Mesendoderm (in vitro differentiated cells): Measurements from ENCODE around the gene HEMK1.

Experiments
- DNase-seq: peaks from one replicate; pipeline ENCODE4 v3.0.0; 2013
- H2AK5ac ChIP-seq: 2 replicates; pipeline ENCODE4 v1.6.1; 2013; ENCODE audit warnings: low read length, inconsistent platforms
- H2BK120ac ChIP-seq: 2 replicates; pipeline ENCODE4 v1.6.1; 2013; ENCODE audit warnings: low read depth, mild to moderate bottlenecking, low read length, moderate library complexity, mixed read lengths
- H2BK15ac ChIP-seq: replicated peaks from 2 replicates; pipeline ENCODE4 v1.6.1; 2013; ENCODE audit warnings: low read depth, mild to moderate bottlenecking, moderate library complexity
- H2BK5ac ChIP-seq: 2 replicates; pipeline ENCODE4 v1.6.1; 2013; ENCODE audit warnings: low read length, inconsistent platforms
- H3K18ac ChIP-seq: 2 replicates; pipeline ENCODE4 v1.6.1; 2013; ENCODE audit warnings: mild to moderate bottlenecking, low read length, mixed read lengths
- H3K23ac ChIP-seq: one replicate; pipeline ENCODE4 v1.6.1; 2013; ENCODE audit warnings: low read length
- H3K27ac ChIP-seq: 2 replicates; pipeline ENCODE4 v1.5.1; 2013; ENCODE audit warnings: low read depth, mild to moderate bottlenecking, inconsistent platforms, low read length, moderate library complexity
- H3K27me3 ChIP-seq: 2 replicates; pipeline ENCODE4 v1.6.1; 2013; ENCODE audit warnings: low read length, control low read depth, mild to moderate bottlenecking, inconsistent platforms; ENCODE audit not compliant: insufficient read depth, poor library complexity
- H3K36me3 ChIP-seq: 2 replicates; pipeline ENCODE4 v1.6.1; 2013; ENCODE audit warnings: low read length, inconsistent platforms; ENCODE audit not compliant: control insufficient read depth, insufficient read depth
- H3K4ac ChIP-seq: one replicate; pipeline ENCODE4 v1.6.1; 2013; ENCODE audit warnings: low read depth, mild to moderate bottlenecking, low read length, moderate library complexity
- H3K4me1 ChIP-seq: 2 replicates; pipeline ENCODE4 v1.6.1; 2013; ENCODE audit warnings: low read depth, low read length, inconsistent platforms; ENCODE audit not compliant: control insufficient read depth
- H3K4me2 ChIP-seq: 2 replicates; pipeline ENCODE4 v1.6.1; 2013; ENCODE audit warnings: low read length
- H3K4me3 ChIP-seq: 2 replicates; pipeline ENCODE4 v1.5.1; 2013; ENCODE audit warnings: mild to moderate bottlenecking, low read length
- H3K56ac ChIP-seq: one replicate; pipeline ENCODE4 v1.6.1; 2013; ENCODE audit warnings: low read length
- H3K79me1 ChIP-seq: 2 replicates; pipeline ENCODE4 v1.6.1; 2013; ENCODE audit warnings: low read length, inconsistent platforms
- H3K79me2 ChIP-seq: 2 replicates; pipeline ENCODE4 v1.6.1; 2013; ENCODE audit warnings: mild to moderate bottlenecking, low read length; ENCODE audit not compliant: control insufficient read depth, insufficient read depth
- H3K9ac ChIP-seq: 2 replicates; pipeline ENCODE4 v1.6.1; 2013; ENCODE audit warnings: low read length, inconsistent platforms
- H4K5ac ChIP-seq: one replicate; pipeline ENCODE4 v1.6.1; 2013; ENCODE audit warnings: low read length
- H4K8ac ChIP-seq: one replicate; pipeline ENCODE4 v1.6.1; 2013; ENCODE audit warnings: low read depth, mild to moderate bottlenecking, control low read depth, low read length, moderate library complexity
- WGBS: extraction: QIAGEN DNeasy Blood & Tissue Kit; methylation state at CpG from one replicate; pipeline ENCODE4 v1.1.7; 2013; ENCODE audit warnings: low lambda C conversion rate, missing lambda C conversion rate; ENCODE audit not compliant: insufficient coverage; ENCODE audit errors: extremely low coverage; 5-methylcytosine and 5-hydroxymethylcytosine counted together

HEMK1 gene

DNA sequence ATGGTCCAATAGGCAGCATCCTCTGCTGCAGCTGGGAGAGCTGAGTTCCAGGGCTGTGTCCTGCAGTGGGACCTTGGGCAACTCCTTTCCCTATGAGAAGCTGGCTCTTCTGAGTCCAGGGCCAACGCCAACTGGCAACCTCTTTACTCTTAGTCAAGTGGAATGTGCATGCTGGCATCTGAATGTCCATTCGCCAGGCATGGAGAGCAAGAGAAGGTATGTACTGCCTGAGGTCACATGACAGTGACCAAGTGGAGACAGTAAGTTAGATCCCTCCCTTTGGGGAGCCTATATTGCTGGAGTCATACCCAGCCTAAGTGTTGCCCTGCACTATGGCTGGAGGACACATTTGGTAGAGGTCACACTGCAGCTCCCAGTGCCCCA, 12.1 kb downstream of the HEMK1 start:
- Histone ChIP-seq H2BK120ac (no peak overlapping the region), H3K27ac (no peak overlapping the region), H3K36me3 (no peaks in the 10 kb centered on the region), H3K4me2 (no peak overlapping the region), H4K5ac (no peak overlapping the region), H3K4me3 (no peak overlapping the region), H2BK5ac (no peak overlapping the region), H2AK5ac (no peak overlapping the region), H3K27me3 (no peaks in the 10 kb centered on the region), H3K23ac (no peak overlapping the region), H3K9ac (no peak overlapping the region), H3K4me1 (no peaks in the 10 kb centered on the region), H3K79me1 (no peaks in the 10 kb centered on the region), H3K18ac (no peak overlapping the region), H3K56ac (no peak overlapping the region), H3K4ac (no peak overlapping the region), H4K8ac (no peak overlapping the region), H2BK15ac (no peak overlapping the region), H3K79me2 (no peaks in the 10 kb centered on the region)
- WGBS: no CpG with 5 or more reads among the region's 2 CpGs
- no peak for DNase-seq

- Histone ChIP-seq H3K56ac (no peak overlapping the region), H3K27me3 (no peaks in the 10 kb centered on the region), H3K4me3 (no peak overlapping the region), H3K4ac (no peak overlapping the region), H3K79me1 (no peaks in the 10 kb centered on the region), H2BK120ac (no peak overlapping the region), H3K36me3 (no peaks in the 10 kb centered on the region), H3K79me2 (no peaks in the 10 kb centered on the region), H3K4me1 (no peaks in the 10 kb centered on the region), H2BK15ac (no peak overlapping the region), H3K9ac (no peak overlapping the region), H3K4me2 (no peak overlapping the region), H3K27ac (no peak overlapping the region), H4K5ac (no peak overlapping the region), H4K8ac (no peak overlapping the region), H2BK5ac (no peak overlapping the region), H3K23ac (no peak overlapping the region), H3K18ac (no peak overlapping the region), H2AK5ac (no peak overlapping the region)
- no CpG with 5 or more reads among the region's 9 CpGs for WGBS
- no peak for DNase-seq
These were observed 12.8 kb downstream of the HEMK1 start for GRCh38 chr3:50582083-50582482.

DNA sequence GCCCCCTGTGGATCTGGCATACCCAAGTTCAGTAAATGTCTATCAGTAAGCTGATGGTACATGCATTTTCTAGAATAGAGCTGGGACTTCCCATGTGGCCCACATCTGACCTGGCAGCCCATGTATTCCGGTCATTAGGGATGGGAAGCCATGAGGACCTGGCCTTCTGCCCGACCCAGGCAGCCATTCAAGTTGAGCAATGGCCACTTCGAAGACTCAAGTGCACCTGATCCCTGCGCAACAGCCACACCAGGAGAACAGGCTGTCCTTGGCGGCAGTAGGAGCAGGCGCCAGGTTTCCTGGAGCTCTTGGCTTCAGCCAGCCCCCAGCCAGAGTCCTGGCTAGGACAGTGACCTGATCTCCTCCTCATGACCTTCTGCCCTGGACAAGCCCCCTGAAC, 14.6 kb downstream of the HEMK1 start:
- Histone ChIP-seq H3K79me2 (no peaks in the 10 kb centered on the region), H3K36me3 (no peaks in the 10 kb centered on the region), H3K4me3 (no peak overlapping the region), H2BK5ac (no peak overlapping the region), H3K4me1 (no peaks in the 10 kb centered on the region), H3K4ac (no peak overlapping the region), H3K4me2 (no peak overlapping the region), H2BK120ac (no peak overlapping the region), H3K27ac (no peak overlapping the region), H4K5ac (no peak overlapping the region), H3K18ac (no peak overlapping the region), H2BK15ac (no peak overlapping the region), H3K9ac (no peak overlapping the region), H3K56ac (no peak overlapping the region), H2AK5ac (no peak overlapping the region), H4K8ac (no peak overlapping the region), H3K79me1 (no peaks in the 10 kb centered on the region), H3K27me3 (no peaks in the 10 kb centered on the region), H3K23ac (no peak overlapping the region)
- WGBS: no CpG with 5 or more reads among the region's 6 CpGs
- DNase-seq: no peak

DNA sequence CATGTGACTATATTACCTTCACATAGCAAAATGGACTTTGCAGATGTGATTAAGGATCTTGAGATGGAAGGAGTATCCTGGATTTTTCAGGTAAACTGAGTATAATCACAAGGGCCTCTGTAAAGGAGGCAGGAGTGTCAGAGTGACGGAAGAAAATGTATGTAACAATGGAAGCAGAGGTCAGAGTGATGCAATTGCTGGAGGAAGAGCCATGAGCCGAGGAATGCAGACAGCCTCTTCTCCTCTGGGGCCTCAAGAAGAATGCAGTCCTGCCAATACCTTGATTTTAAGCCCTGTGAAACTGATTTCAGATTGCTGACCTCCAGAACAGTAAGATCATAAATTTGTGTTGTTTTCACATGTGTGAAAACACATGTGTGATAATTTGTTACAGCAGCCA, 15.1 kb downstream of the HEMK1 start:
- H3K4me3 ChIP-seq: no peak overlapping the region
- H3K27ac ChIP-seq: no peak overlapping the region
- DNase-seq: peak; percentile 75
- H3K4ac ChIP-seq: no peak overlapping the region
- H3K36me3 ChIP-seq: no peaks in the 10 kb centered on the region
- no peak overlapping the region for H2BK120ac ChIP-seq
- no peak overlapping the region for H3K18ac ChIP-seq
- no peak overlapping the region for H4K5ac ChIP-seq
- no peaks in the 10 kb centered on the region for H3K4me1 ChIP-seq
- WGBS: no CpG with 5 or more reads among the region's 2 CpGs
- no peak overlapping the region for H2AK5ac ChIP-seq
- H3K23ac ChIP-seq: no peak overlapping the region
- H3K9ac ChIP-seq: no peak overlapping the region
- no peaks in the 10 kb centered on the region for H3K79me1 ChIP-seq
- no peak overlapping the region for H2BK15ac ChIP-seq
- H2BK5ac ChIP-seq: no peak overlapping the region
- no peak overlapping the region for H3K4me2 ChIP-seq
- no peak overlapping the region for H4K8ac ChIP-seq
- H3K79me2 ChIP-seq: no peaks in the 10 kb centered on the region
- H3K56ac ChIP-seq: no peak overlapping the region
- no peaks in the 10 kb centered on the region for H3K27me3 ChIP-seq

- Histone ChIP-seq H3K4me1 (no peaks in the 10 kb centered on the region), H2BK15ac (no peak overlapping the region), H3K18ac (no peak overlapping the region), H3K79me2 (no peaks in the 10 kb centered on the region), H3K4me3 (no peak overlapping the region), H2BK120ac (no peak overlapping the region), H3K9ac (no peak overlapping the region), H3K23ac (no peak overlapping the region), H2BK5ac (no peak overlapping the region), H3K27me3 (no peaks in the 10 kb centered on the region), H4K8ac (no peak overlapping the region), H3K79me1 (no peaks in the 10 kb centered on the region), H3K27ac (no peak overlapping the region), H2AK5ac (no peak overlapping the region), H3K4me2 (no peak overlapping the region), H4K5ac (no peak overlapping the region), H3K4ac (no peak overlapping the region), H3K56ac (no peak overlapping the region), H3K36me3 (no peaks in the 10 kb centered on the region)
- DNase-seq: no peak
- no CpG with 5 or more reads among the region's 6 CpGs for WGBS
These were observed 16.8 kb downstream of the HEMK1 start for GRCh38 chr3:50585919-50586762.

DNA sequence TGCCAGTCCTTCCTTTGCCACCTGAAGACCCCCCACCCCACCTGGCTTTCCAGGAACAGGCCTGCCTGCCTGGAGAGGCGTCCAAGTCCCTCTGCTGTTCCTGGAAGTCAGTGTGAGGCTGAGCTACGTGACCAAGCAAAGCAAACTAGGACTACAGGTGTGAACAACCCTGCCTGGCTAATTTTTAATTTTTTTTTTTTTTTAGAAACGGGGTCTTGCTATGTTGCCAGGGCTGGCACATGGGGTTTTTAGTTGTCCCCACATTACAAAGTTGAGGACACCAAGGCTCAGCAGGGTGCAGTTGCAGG, 17.4 kb downstream of the HEMK1 start:
- no peak overlapping the region for H3K27ac ChIP-seq
- H3K56ac ChIP-seq: no peak overlapping the region
- H3K18ac ChIP-seq: no peak overlapping the region
- no peak overlapping the region for H4K8ac ChIP-seq
- no peak overlapping the region for H2BK15ac ChIP-seq
- no peak overlapping the region for H3K4me2 ChIP-seq
- H3K79me1 ChIP-seq: no peaks in the 10 kb centered on the region
- H3K23ac ChIP-seq: no peak overlapping the region
- WGBS: no CpG with 5 or more reads among the region's 3 CpGs
- no peaks in the 10 kb centered on the region for H3K79me2 ChIP-seq
- H2AK5ac ChIP-seq: no peak overlapping the region
- no peak overlapping the region for H3K9ac ChIP-seq
- no peak overlapping the region for H4K5ac ChIP-seq
- H3K36me3 ChIP-seq: no peaks in the 10 kb centered on the region
- no peak overlapping the region for H2BK120ac ChIP-seq
- H2BK5ac ChIP-seq: no peak overlapping the region
- DNase-seq: no peak
- no peaks in the 10 kb centered on the region for H3K4me1 ChIP-seq
- no peaks in the 10 kb centered on the region for H3K27me3 ChIP-seq
- H3K4me3 ChIP-seq: no peak overlapping the region
- H3K4ac ChIP-seq: no peak overlapping the region
